Spleen (tissue), 11 donors: ENCODE results near the gene CTXN1. TPM values are rescaled to one million over a fixed set of nuclear protein-coding genes. Genes with fewer than 3 reads are reported as not detected.

Experiments used
- DNase-seq: peaks from one replicate; pipeline ENCODE4 v3.0.0-alpha.2; 2020
- H3K27ac ChIP-seq, 8 donors: fragments of 200-600 bp; sonication (generic) in 7 of 8; 1 replicate in 4 of 8; 2 replicates in 4 of 8; pipeline versions ENCODE4 v1.5.0 to v1.8.0; 2016 to 2021; ENCODE audit warnings: inconsistent platforms in 4 of 8, mild to moderate bottlenecking in 4 of 8, moderate library complexity in 1 of 8
- H3K27me3 ChIP-seq, 7 donors: fragments of 200-600 bp; sonication (generic) in 6 of 7; replicated peaks in 1 of 7; 1 replicate in 4 of 7; 2 replicates in 3 of 7; pipeline versions ENCODE4 v1.5.0 to v1.8.0; 2016 to 2021; ENCODE audit warnings: inconsistent platforms in 3 of 7, mild to moderate bottlenecking in 1 of 7
- H3K36me3 ChIP-seq, 6 donors: fragments of 200-600 bp; sonication (generic) in 5 of 6; 1 replicate in 4 of 6; 2 replicates in 2 of 6; pipeline versions ENCODE4 v1.5.0 to v1.8.0; 2016 to 2021; ENCODE audit warnings: inconsistent platforms in 2 of 6
- H3K4me1 ChIP-seq, 6 donors: fragments of 200-600 bp; sonication (generic) in 5 of 6; 1 replicate in 3 of 6; 2 replicates in 3 of 6; pipeline versions ENCODE4 v1.5.0 to v1.8.0; 2016 to 2021; ENCODE audit warnings: inconsistent platforms in 3 of 6
- H3K4me3 ChIP-seq, 8 donors: fragments of 200-600 bp; sonication (generic) in 7 of 8; 1 replicate in 4 of 8; 2 replicates in 4 of 8; pipeline versions ENCODE4 v1.5.0 to v1.8.0; 2016 to 2021; ENCODE audit warnings: inconsistent platforms in 4 of 8, mild to moderate bottlenecking in 4 of 8, moderate library complexity in 2 of 8
- H3K9me3 ChIP-seq, 8 donors: fragments of 200-600 bp; sonication (generic) in 7 of 8; 1 replicate in 4 of 8; 2 replicates in 4 of 8; pipeline versions ENCODE4 v1.5.0 to v1.8.0; 2016 to 2021; ENCODE audit warnings: inconsistent platforms in 4 of 8
- POLR2A ChIP-seq, 3 donors: fragments of 450-650 bp; IDR thresholded peaks; one replicate each; pipeline ENCODE4 v1.5.1; 2017; ENCODE audit warnings: antibody characterized with exemption in 3 of 3, mild to moderate bottlenecking in 1 of 3
- POLR2AphosphoS5 ChIP-seq, 3 donors: sonication (generic); formaldehyde crosslinking; IDR thresholded peaks; one replicate each; pipeline ENCODE4 v1.5.1; 2017; ENCODE audit warnings: antibody characterized with exemption in 3 of 3
- WGBS, 5 donors: extraction: QIAGEN DNeasy Blood & Tissue Kit in 3 of 5; methylation state at CpG; one replicate each; pipeline versions ENCODE4 v1.1.5 to v1.1.7; 2013 to 2018; 5-methylcytosine and 5-hydroxymethylcytosine counted together
- intact Hi-C: fragments of 100-400 bp; cut with DNase I; formaldehyde crosslinking; loops from one replicate; pipeline ENCODE4 v1.15.0; 2023; ENCODE audit warnings: low total_unique reads
- polyA plus RNA-seq, 3 donors: library from polyadenylated mRNA; stranded (reverse); fragments of 200-250 nt; gene quantifications; one replicate each; pipeline ENCODE4 v1.2.1, GENCODE V29; 2013
- total RNA-seq, 7 donors: library from RNA; depleted of rRNA in 3 of 7; stranded (reverse); fragments of >200 nt in 3 of 7; fragmentation: NEBNext Ultra II Directional in 4 of 7; extraction: Animal tissue kit (Norgen Biotek cat#: 25700) in 4 of 7; gene quantifications; one replicate each; pipeline versions ENCODE4 v1.1.0 to v1.2.1, GENCODE V29; 2016 to 2021
- TF ChIP-seq, protein P1 (sequence below), 11 experiments: fragments of 200-600 bp in 7 of 11; fragments of 450-650 bp in 4 of 11; sonication (generic) in 4 of 11; IDR thresholded peaks in 8 of 11; conservative IDR thresholded peaks in 3 of 11; 1 replicate in 7 of 11; 2 replicates in 4 of 11; pipeline versions ENCODE4 v1.4.0 to v1.8.0; 2016 to 2021; ENCODE audit warnings: antibody characterized with exemption in 11 of 11, inconsistent platforms in 4 of 11, mild to moderate bottlenecking in 1 of 11
- donor health status: healthy with polysubstance abuse.
- donor health status: DM: no; HTN: no; CAD: no; lungs with moderate emphysema.
- donor health status: DM: no; HTN: no; CAD: no.
- donor health status: Bipolar disorder and iron deficiency.
- donor health status: healthy.
- donor health status: DM: no; HTN: no; CAD: no.
- donor health status: DM: yes; HTN: yes; CAD: no.

The CTXN1 gene
- total and polyA plus RNA-seq, 10 donors: 0.11 to 4.4 (median 2.0) TPM

DNA sequence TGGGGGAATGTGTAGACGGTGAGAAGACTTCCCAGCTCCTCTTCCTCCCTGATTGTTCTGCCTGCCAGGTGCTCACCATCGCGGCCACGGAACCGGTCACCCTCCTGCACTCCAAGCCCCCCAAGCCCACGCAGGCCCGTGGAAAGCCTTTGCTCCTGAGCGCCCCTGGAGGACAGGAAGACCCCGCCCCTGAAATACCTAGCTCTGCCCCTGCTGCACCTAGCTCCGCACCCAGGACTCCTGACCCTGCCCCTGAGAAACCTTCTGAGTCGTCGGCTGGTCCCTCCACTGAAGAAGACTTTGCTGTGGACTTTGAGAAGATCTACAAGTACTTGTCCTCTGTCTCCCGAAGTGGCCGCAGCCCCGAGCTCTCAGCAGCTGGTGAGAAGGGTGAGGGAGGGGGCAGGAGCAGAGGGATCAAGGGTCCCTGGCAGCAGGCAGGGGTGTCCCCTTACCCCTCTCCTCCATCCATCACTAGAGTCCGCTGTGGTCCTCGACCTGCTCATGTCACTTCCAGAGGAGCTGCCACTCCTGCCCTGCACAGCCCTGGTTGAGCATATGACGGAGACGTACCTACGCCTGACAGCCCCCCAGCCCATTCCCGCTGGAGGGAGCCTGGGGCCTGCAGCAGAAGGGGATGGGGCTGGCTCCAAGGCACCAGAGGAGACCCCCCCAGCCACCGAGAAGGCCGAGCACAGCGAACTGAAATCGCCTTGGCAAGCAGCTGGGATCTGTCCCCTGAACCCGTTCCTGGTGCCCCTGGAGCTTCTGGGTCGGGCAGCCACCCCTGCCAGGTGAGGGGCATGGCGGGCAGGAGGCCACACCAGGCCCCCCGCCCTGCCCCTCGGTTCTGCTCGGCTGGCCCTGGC is 3.7 kb downstream of the CTXN1 start:
- Histone ChIP-seq H3K27ac (peak overlapping the region in 7 of 8 donors; percentile 85 to 96 (median 94)), H3K27me3 (peaks cover 0 to 42% (median 23%) of the 10 kb centered on the region in 7 donors), H3K4me3 (peak overlapping the region in 5 of 8 donors; percentile 45 to 94 (median 77)), H3K9me3 (no peaks in the 10 kb centered on the region), H3K36me3 (peaks cover 3 to 25% (median 11%) of the 10 kb centered on the region in 6 donors), H3K4me1 (peaks cover 35 to 90% (median 69%) of the 10 kb centered on the region in 6 donors)
- 91 to 98% (median 94%) methylated on average over 26 to 31 of the region's 31 CpGs for WGBS, 5 donors
- TF ChIP-seq, protein P1, sequence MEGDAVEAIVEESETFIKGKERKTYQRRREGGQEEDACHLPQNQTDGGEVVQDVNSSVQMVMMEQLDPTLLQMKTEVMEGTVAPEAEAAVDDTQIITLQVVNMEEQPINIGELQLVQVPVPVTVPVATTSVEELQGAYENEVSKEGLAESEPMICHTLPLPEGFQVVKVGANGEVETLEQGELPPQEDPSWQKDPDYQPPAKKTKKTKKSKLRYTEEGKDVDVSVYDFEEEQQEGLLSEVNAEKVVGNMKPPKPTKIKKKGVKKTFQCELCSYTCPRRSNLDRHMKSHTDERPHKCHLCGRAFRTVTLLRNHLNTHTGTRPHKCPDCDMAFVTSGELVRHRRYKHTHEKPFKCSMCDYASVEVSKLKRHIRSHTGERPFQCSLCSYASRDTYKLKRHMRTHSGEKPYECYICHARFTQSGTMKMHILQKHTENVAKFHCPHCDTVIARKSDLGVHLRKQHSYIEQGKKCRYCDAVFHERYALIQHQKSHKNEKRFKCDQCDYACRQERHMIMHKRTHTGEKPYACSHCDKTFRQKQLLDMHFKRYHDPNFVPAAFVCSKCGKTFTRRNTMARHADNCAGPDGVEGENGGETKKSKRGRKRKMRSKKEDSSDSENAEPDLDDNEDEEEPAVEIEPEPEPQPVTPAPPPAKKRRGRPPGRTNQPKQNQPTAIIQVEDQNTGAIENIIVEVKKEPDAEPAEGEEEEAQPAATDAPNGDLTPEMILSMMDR (IDR thresholded peaks at IDR 0.05 in 8 of 11, conservative IDR thresholded peaks at IDR 0.05 in 3 of 11): no peak
- TF ChIP-seq POLR2A (IDR thresholded peaks at IDR 0.05) (no peak), POLR2AphosphoS5 (IDR thresholded peaks at IDR 0.05) (no peak)
- intact Hi-C loops: no loop called here
- peak; percentile 82 for DNase-seq

DNA sequence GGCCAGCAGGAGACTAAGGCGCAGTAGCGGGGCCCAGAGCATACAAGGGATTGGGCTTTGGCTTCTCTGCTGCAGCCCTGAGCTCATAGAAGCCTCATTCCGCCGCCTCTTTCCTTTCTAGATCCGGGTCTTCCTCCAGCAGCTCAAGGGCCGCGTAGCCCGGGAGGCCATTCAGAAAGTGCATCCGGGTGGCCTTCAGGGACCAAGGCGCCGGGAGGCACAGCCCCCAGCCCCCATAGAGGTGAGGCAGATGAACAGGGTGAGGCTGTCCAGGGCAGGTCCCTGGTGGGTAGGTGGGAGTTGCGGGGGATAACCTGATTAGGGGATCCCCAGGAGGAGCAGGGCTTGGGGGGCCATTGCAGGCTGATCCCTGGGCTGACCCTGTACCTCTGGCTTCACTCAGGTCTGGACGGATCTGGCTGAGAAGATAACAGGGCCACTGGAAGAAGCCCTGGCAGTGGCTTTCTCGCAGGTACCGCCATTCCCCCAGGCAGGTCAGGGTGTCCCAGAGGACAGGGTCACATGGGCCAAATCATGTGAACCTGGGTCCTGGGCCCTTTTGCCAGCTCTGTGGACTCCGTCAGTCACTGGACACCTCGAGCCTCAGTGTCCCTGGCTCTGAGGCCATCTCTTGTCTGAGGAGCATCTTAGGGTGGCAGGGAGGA is 4.5 kb downstream of the CTXN1 start:
- Histone ChIP-seq H3K27ac (peak overlapping the region; percentile 84 to 96 (median 92)), H3K4me1 (peaks cover 36 to 90% (median 69%) of the 10 kb centered on the region in 6 donors), H3K36me3 (peaks cover 3 to 18% (median 11%) of the 10 kb centered on the region in 6 donors), H3K27me3 (peaks cover 0 to 50% (median 31%) of the 10 kb centered on the region in 7 donors), H3K4me3 (peak overlapping the region; percentile 41 to 94 (median 64)), H3K9me3 (no peaks in the 10 kb centered on the region)
- peak in 1 of 3 donors; percentile 6 for TF ChIP-seq POLR2AphosphoS5 (IDR thresholded peaks at IDR 0.05)
- TF ChIP-seq, protein P1 (IDR thresholded peaks at IDR 0.05 in 8 of 11, conservative IDR thresholded peaks at IDR 0.05 in 3 of 11): no peak
- intact Hi-C loops: no loop called here
- WGBS, 5 donors: 24 to 59% (median 48%) methylated on average over 12 to 17 of the region's 17 CpGs
- DNase-seq: no peak

DNA sequence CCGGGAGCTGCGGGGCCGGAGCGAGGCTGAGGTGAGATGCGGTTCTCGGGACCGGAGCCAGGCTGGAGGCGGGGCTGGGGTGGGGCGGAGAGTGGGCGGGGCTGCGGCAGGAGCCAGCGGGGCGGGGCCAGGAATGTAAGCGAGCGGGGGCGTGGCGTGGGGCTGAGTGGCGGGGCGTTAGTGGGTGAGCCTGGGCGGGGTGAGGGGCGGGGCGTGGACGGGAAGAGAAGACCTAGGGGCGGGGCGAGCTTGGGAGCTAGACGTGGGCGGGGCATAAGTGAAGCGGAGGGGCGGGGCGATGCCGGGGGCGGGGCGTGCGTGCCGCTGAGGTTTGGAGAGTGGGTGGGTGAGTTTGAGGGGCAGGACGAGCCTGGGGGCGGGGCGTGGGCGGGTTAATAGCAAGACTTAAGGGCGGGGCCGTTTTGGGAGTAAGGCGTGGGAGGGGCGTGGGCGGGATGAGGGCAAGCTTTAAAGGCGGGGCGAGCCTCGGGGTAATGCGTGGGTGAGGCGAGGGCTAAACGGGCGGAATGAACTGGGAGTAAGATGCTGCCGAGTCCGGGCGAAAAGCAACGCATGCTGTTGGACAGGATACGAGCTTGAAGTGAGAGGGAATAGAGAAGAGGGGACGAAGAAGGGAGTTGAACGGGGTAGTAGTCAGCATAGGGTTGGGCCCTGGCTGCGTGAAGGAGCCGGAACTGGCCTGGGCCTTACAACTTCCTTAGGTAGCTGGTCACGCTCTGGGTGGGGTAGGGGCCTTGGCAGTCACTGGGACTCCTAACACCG is 5.2 kb downstream of the CTXN1 start:
- peaks cover 0 to 55% (median 38%) of the 10 kb centered on the region in 7 donors for H3K27me3 ChIP-seq
- intact Hi-C loops: no loop called here
- H3K9me3 ChIP-seq: no peaks in the 10 kb centered on the region
- peaks cover 3 to 18% (median 11%) of the 10 kb centered on the region in 6 donors for H3K36me3 ChIP-seq
- H3K27ac ChIP-seq: peak overlapping the region; percentile 85 to 96 (median 94)
- H3K4me3 ChIP-seq: peak overlapping the region; percentile 77 to 94 (median 84)
- peak; percentile 59 to 82 (median 63) for TF ChIP-seq POLR2AphosphoS5 (IDR thresholded peaks at IDR 0.05)
- TF ChIP-seq, protein P1 (IDR thresholded peaks at IDR 0.05 in 8 of 11, conservative IDR thresholded peaks at IDR 0.05 in 3 of 11): no peak
- peak in 1 of 3 donors; percentile 9 for TF ChIP-seq POLR2A (IDR thresholded peaks at IDR 0.05)
- DNase-seq: peak; percentile 100
- 0 to 2% (median 1%) methylated on average over 35 to 62 of the region's 62 CpGs for WGBS, 5 donors
- H3K4me1 ChIP-seq: peaks cover 39 to 93% (median 72%) of the 10 kb centered on the region in 6 donors
